ENCODE results near the gene CARD18.

GRCh38 chr11:105153392-105153791 lies 13.8 kb upstream of the CARD18 start:
- TF ChIP-seq CTCF (IDR thresholded peaks at IDR 0.05) (no peak), EZH2 (IDR thresholded peaks at IDR 0.05) (no peak), EZH2phosphoT487 (IDR thresholded peaks at IDR 0.05) (no peak)
